Smooth muscle cell (in vitro differentiated cells): Measurements from ENCODE around the gene FGFBP2. TPM values are rescaled to one million over a fixed set of nuclear protein-coding genes. Genes with fewer than 3 reads are reported as not detected.

Experiments used
- DNase-seq: peaks from one replicate; lab custom pipeline; 2025; ENCODE audit not compliant: unreplicated experiment; lab: John Stamatoyannopoulos, UW
- H2AFZ ChIP-seq: fragments of 200-600 bp; sonication (generic); 2 replicates; pipeline ENCODE4 v1.6.0; 2016; ENCODE audit warnings: antibody characterized with exemption, low read depth, mild to moderate bottlenecking
- H3F3A ChIP-seq: fragments of 200-600 bp; sonication (generic); 2 replicates; pipeline ENCODE4 v1.6.0; 2017; ENCODE audit warnings: antibody characterized with exemption, low read depth
- H3K27ac ChIP-seq: fragments of 200-600 bp; sonication (generic); 2 replicates; pipeline ENCODE4 v1.5.1; 2016; ENCODE audit warnings: low read depth, mild to moderate bottlenecking
- H3K27me3 ChIP-seq: fragments of 200-600 bp; sonication (generic); 2 replicates; pipeline ENCODE4 v1.6.1; 2016; ENCODE audit warnings: low read depth, mild to moderate bottlenecking
- H3K36me3 ChIP-seq: fragments of 200-600 bp; sonication (generic); 2 replicates; pipeline ENCODE4 v1.5.1; 2016; ENCODE audit warnings: low read depth
- H3K4me1 ChIP-seq: fragments of 200-600 bp; sonication (generic); 2 replicates; pipeline ENCODE4 v1.5.1; 2016; ENCODE audit warnings: low read depth
- H3K4me2 ChIP-seq: fragments of 200-600 bp; sonication (generic); 2 replicates; pipeline ENCODE4 v1.6.0; 2016; ENCODE audit warnings: mild to moderate bottlenecking
- H3K4me3 ChIP-seq: fragments of 200-600 bp; sonication (generic); 2 replicates; pipeline ENCODE4 v1.5.1; 2016; ENCODE audit warnings: mild to moderate bottlenecking
- H3K79me2 ChIP-seq: fragments of 200-600 bp; sonication (generic); 2 replicates; pipeline ENCODE4 v1.6.0; 2016; ENCODE audit warnings: low read depth, mild to moderate bottlenecking
- H3K9ac ChIP-seq: fragments of 200-600 bp; sonication (generic); 2 replicates; pipeline ENCODE4 v1.6.0; 2016; ENCODE audit warnings: low read depth
- H3K9me3 ChIP-seq: fragments of 200-600 bp; sonication (generic); replicated peaks from 2 replicates; pipeline ENCODE4 v1.5.1; 2016; ENCODE audit warnings: low read depth
- H4K20me1 ChIP-seq: fragments of 200-600 bp; sonication (generic); 2 replicates; pipeline ENCODE4 v1.6.0; 2016; ENCODE audit warnings: low read depth
- CTCF ChIP-seq: fragments of 200-600 bp; sonication (generic); IDR thresholded peaks from 2 replicates; pipeline ENCODE4 v1.5.1; 2017; ENCODE audit warnings: borderline replicate concordance, mild to moderate bottlenecking, antibody characterized with exemption; ENCODE audit not compliant: insufficient read depth, poor library complexity, severe bottlenecking
- WGBS: methylation state at CpG from one replicate; pipeline ENCODE4 v1.1.7; 2016; ENCODE audit warnings: low lambda C conversion rate; 5-methylcytosine and 5-hydroxymethylcytosine counted together
- polyA plus RNA-seq: library from polyadenylated mRNA; unstranded; fragments of >200 nt; fragmentation: Nextera tagmentation; extraction: Ambion mirVana; gene quantifications from 2 replicates; pipeline ENCODE4 v1.2.1, GENCODE V29; 2016
- total RNA-seq: library from RNA; depleted of rRNA; stranded (reverse); fragments of >200 nt; gene quantifications from 2 replicates; pipeline ENCODE4 v1.2.3, GENCODE V29; 2014

The FGFBP2 gene
- total and polyA plus RNA-seq, 2 experiments from 2014 or later = not detected

- H3K4me2 ChIP-seq = no peak overlapping the region
- no peak overlapping the region for H2AFZ ChIP-seq
- no peak for TF ChIP-seq CTCF
- no peaks in the 10 kb centered on the region for H3K79me2 ChIP-seq
- H4K20me1 ChIP-seq = no peaks in the 10 kb centered on the region
- H3K4me3 ChIP-seq = no peak overlapping the region
- WGBS = 95% methylated on average over 2 of the region's 2 CpGs
- no peak overlapping the region for H3K9ac ChIP-seq
- no peak for DNase-seq
- H3K27ac ChIP-seq = no peak overlapping the region
- no peaks in the 10 kb centered on the region for H3K4me1 ChIP-seq
- no peaks in the 10 kb centered on the region for H3F3A ChIP-seq
- no peaks in the 10 kb centered on the region for H3K27me3 ChIP-seq
- H3K9me3 ChIP-seq = no peaks in the 10 kb centered on the region
- H3K36me3 ChIP-seq = no peaks in the 10 kb centered on the region
These were observed 29.2 kb upstream of the FGFBP2 start for GRCh38 chr4:15992167-15992485.

- no peak overlapping the region for H3K4me2 ChIP-seq
- WGBS = 79% methylated on average over 12 of the region's 12 CpGs
- DNase-seq = no peak
- TF ChIP-seq CTCF = no peak
- H3K79me2 ChIP-seq = no peaks in the 10 kb centered on the region
- no peak overlapping the region for H3K27ac ChIP-seq
- no peak overlapping the region for H3K9ac ChIP-seq
- H2AFZ ChIP-seq = no peak overlapping the region
- H4K20me1 ChIP-seq = no peaks in the 10 kb centered on the region
- no peaks in the 10 kb centered on the region for H3F3A ChIP-seq
- no peaks in the 10 kb centered on the region for H3K9me3 ChIP-seq
- H3K27me3 ChIP-seq = no peaks in the 10 kb centered on the region
- H3K36me3 ChIP-seq = no peaks in the 10 kb centered on the region
- H3K4me1 ChIP-seq = no peaks in the 10 kb centered on the region
- no peak overlapping the region for H3K4me3 ChIP-seq
These were observed 27.8 kb upstream of the FGFBP2 start for GRCh38 chr4:15990570-15991285.

- no peaks in the 10 kb centered on the region for H4K20me1 ChIP-seq
- WGBS = 86% methylated on average over 6 of the region's 6 CpGs
- H3K4me2 ChIP-seq = no peak overlapping the region
- H3K4me1 ChIP-seq = no peaks in the 10 kb centered on the region
- no peaks in the 10 kb centered on the region for H3F3A ChIP-seq
- H3K4me3 ChIP-seq = no peak overlapping the region
- H3K9ac ChIP-seq = no peak overlapping the region
- no peaks in the 10 kb centered on the region for H3K27me3 ChIP-seq
- no peaks in the 10 kb centered on the region for H3K36me3 ChIP-seq
- no peak for DNase-seq
- no peaks in the 10 kb centered on the region for H3K79me2 ChIP-seq
- no peak overlapping the region for H2AFZ ChIP-seq
- H3K9me3 ChIP-seq = no peaks in the 10 kb centered on the region
- H3K27ac ChIP-seq = no peak overlapping the region
- no peak for TF ChIP-seq CTCF
These were observed 26.4 kb upstream of the FGFBP2 start for GRCh38 chr4:15989424-15989823.

GRCh38 chr4:15988222-15988621, 25.2 kb upstream of the FGFBP2 start:
- H3K79me2 ChIP-seq = no peaks in the 10 kb centered on the region
- no peak overlapping the region for H3K27ac ChIP-seq
- no peak overlapping the region for H3K9ac ChIP-seq
- no peaks in the 10 kb centered on the region for H3K27me3 ChIP-seq
- no peak overlapping the region for H3K4me2 ChIP-seq
- no peaks in the 10 kb centered on the region for H3K36me3 ChIP-seq
- no peaks in the 10 kb centered on the region for H3F3A ChIP-seq
- no peak overlapping the region for H2AFZ ChIP-seq
- 94% methylated on average over 1 of the region's 1 CpG for WGBS
- H3K9me3 ChIP-seq = no peaks in the 10 kb centered on the region
- no peaks in the 10 kb centered on the region for H3K4me1 ChIP-seq
- TF ChIP-seq CTCF = no peak
- no peak overlapping the region for H3K4me3 ChIP-seq
- H4K20me1 ChIP-seq = no peaks in the 10 kb centered on the region
- no peak for DNase-seq
